Measurements from ENCODE around the gene TEPSIN.

The TEPSIN gene

DNA sequence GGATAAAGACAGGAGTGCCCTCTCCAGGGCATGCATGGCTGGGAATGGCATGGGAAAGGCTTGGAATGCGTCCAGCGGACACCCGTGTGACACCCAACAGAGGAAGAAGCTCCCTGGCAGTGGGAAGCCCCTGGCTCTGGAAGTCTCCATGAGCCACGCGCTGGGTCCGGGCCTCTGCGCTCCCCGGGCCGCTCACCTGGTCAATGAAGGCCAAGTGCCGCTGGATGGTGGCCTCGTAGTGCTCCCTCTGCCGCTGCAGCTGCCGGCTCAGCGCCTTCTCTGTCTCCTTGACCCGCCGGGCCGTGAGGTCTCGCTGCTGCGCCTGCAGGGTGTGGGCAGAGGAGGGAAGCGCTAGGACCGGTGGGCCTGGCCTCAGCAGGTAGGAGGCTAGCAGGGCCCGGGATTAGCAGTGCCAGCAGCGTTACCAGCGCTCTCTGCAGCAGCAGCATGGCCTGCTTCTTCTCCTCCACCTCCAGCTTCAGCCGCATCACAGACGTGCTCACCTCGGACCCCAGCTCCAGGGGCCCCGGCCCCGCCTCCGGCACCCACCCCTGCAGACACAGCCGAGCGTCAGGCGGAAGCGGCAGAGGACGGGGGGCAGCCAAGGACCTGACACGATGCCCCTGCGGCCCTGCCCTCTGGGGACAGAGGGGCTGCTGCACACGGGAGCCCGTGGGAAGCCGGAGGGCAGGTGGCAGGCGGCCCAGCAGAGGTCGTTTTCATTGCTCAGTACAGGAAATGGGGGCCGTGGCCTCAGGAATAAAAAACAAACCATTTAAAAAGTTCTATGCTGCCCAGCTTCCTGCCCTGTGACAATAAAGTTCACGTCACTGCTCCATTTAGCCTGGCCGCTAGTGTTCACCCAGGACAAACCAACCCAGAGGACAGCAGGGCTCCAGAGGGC lies 42.1 kb downstream of the TEPSIN start:
- no peak for DNase-seq

DNA sequence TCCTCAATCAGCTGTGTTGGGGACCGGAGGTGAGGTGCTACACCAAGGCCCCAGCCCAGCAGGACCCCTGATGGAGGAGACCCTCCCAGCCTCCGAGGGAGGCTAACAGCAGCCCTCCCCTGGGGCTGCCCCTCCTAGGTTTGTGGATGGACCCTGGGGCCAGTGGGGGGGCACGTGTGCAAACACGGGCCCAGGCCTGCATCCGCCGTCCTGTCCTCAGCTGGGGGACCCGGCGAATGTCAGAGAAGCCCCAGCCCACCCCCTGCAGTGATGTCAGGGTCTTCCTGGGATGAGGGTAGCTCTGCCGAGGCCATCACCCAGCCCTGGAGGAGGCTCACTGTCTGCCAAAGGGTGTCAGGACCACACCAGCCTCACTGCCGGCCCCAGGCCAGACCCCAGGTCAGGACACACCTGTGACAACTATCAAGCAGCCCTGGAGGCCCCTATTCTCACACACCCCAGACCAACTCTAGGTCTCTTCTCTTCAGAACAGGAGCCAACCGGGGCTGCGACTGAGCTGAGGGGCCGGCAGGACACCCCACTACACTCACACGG lies 42.8 kb downstream of the TEPSIN start:
- DNase-seq, result no peak

GRCh38 chr17:81194941-81195901 lies 43.6 kb downstream of the TEPSIN start:
- DNase-seq, result no peak

- no peak for DNase-seq
Observed at GRCh38 chr17:81194225-81194760, 44.6 kb downstream of the TEPSIN start.

- no peak for DNase-seq
Observed at GRCh38 chr17:81193470-81194224, 45.2 kb downstream of the TEPSIN start.

- no peak for DNase-seq
Observed at GRCh38 chr17:81193051-81193410, 45.8 kb downstream of the TEPSIN start.

DNA sequence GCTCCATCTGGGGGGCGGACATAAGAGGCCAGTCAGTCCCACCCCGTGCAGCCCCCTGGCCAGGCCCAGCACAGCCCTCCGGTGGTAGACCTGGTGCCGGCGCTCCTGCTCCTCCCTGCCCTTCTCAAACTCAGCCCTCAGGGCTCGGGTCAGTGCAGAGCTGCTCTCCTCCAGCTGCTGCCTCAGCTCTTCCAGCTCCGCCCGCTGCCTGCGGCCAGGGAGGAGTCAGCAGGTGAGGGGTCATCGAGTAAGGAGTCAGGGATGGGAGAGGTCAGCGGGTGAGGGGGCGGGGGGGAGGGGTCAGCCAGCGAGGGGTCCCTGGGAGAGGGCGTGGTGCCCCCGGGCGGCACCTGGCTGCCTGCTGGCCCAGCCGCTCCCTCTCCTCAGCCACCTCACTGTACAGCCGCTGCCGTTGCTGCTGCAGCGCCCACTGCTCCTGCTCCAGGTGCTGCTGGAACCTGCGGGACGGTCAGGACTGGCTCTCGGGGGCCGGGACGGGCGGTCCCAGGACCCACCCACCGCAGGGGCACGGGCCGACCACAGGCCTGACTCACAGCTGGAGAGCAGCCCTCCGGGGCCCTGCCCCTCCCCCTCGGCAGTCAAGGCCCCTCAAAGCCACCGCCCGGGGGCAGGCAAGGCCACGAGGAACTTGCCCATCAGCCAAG lies 46.3 kb downstream of the TEPSIN start:
- no peak for DNase-seq

DNA sequence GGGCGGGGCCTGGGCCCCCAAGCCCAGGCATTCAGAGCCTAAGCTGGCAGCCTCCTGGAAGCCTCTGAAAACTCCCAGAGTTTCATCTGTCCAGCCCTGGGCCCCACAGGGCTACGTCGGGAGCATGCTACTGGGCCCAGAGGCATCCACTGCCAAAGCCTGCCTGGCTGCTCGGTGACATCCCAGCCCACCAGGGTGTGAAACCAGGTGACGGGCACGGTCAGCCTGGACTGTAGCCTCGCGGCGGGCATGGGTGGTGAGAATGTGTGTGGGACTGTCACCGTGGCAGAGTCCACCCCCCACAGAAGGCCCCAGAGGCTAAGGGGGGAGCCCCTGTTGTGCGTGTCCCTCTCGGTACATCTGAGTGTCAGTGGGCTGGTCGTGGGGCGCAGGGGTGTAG lies 47.2 kb downstream of the TEPSIN start:
- no peak for DNase-seq

DNA sequence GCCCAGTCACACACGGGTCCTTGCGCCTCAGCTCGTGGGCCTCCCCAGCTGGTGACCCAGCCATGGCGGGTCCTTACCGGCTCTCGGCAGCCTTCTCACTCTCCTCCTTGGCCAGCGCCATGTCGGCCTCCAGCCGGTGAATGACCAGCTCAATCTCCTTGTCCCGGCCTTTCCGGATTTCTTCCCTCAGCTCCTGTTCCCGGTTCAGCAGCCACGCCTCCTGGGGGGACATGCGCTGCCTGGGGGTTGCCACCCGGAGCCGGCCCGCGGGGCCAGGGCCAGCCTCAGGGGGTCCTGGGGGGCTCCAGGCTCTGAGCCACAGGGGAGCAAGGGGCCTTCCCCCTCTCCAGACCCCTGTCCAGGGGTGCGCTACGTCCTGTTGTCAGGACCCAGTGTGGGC lies 47.7 kb downstream of the TEPSIN start:
- DNase-seq, result no peak

DNA sequence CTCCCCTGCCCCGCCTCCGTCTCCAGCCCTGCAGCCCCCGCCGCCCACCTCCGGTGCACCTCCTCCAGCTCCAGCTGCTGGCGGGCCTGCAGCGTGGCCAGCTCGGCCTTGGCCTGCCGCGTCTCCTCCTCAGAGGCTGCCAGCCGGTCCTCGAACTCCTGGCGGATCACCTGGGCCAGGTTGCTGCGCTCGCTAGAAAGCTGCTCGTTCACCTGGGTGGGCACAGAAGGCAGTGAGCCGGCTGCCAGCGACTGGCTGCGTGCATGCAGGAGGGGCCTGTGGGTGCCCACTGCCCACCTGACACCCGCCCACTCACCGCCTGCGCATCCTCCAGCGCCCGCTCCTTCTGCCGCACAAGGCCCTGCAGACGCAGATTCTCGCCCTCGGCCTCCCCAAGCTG lies 48.3 kb downstream of the TEPSIN start:
- no peak for DNase-seq

DNA sequence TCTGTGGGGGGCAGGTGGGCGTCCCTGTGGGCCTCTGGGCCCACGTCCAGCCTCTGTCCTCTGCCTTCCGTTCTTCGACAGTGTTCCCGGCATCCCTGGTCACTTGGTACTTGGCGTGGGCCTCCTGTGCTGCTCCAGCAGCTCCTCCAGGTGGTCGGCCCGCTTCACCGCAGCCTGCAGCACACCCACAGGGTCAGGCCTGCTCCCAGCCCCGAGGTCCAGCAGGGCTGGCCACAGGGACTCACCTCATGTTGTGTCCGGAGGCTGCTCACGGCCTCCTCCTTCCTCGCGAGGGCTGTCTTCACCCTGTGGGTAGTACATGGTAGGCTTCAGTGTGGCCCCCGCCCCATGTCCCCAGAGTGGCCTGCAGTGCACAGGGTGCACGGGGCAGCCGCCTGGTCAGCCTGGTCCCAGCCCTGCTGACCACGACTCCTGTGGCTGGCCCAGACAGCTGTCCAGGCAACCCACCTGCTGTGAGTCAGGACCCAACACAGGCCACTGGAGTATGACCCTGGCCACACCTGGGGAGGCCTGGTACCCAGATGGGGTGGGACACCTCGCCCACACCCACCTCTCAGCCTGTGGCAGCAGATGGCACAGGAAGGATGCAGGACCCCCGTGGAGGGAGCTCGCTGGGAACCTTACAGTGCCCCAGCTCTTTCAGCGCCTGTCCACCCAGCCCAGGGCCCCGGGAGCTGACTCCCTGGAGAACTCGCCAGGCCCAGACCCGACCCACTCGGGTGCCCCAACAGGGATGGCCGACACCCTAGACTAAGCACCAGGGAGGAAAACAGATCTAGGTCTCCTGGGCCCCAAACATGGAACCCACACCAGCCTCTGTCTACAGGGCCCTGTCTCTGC lies 49.0 kb downstream of the TEPSIN start:
- no peak for DNase-seq

- no peak for DNase-seq
Observed at GRCh38 chr17:81189016-81189415, 49.8 kb downstream of the TEPSIN start.

DNA sequence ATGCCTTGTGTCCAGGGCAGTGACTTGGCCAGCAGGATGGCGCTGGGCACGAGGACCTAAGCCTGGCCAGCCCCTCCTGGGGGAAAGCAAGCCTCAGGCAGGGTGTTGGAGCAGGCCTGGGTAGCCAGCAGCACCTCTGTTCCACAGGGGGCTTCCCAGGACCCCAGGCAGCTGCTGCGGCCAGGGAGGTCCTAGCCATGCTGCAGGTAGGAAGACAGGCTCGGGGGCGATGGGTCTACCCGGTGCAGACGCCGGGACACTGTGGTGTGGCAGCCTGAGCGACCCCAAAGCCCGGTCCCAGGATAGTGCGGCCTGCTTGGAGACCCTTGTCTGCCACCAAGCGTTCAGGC lies 50.4 kb downstream of the TEPSIN start:
- no peak for DNase-seq

DNA sequence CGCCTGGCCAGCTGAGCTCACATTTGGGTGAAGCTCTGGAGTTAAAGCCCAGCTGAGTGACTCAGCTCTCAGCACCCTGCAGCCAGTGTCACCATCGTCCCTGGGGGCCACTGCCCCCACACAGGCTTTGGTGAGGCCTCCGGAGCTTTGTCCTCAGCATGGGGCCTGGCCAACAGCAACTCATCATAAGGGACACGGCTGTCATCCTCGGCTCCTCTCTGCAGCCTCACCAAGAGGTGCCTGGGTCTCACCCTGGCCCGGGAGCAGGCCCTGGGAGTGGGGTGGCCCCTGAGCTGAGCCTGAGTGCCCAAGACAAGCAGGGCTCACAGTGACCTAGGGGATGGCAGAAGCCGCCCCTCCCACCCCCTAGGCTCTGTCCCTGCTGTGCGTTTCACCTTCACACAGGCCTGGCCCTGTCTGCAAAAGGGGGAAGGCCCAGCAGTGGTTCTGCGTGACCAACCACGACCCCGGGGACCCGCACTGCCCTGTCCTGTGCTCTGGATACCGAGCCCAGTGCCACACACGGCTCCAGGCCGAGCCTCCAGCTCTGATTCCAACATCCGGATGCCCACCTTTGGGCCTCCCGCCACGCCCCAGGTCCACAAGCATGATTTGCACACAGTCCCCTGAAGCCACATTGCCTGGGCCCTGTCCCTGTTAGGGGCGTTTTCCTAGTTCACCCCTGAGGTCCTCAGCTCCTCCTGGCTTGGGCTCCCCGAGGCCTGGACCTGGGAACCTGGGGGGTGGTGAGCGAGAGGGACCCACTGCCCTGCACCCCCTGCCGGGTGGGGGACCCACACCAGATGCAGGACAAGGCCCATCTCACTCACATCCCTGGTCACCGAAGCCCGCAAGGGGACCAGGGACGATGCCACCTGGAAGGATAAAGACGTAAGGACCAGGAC lies 51.0 kb downstream of the TEPSIN start:
- DNase-seq, result no peak

DNA sequence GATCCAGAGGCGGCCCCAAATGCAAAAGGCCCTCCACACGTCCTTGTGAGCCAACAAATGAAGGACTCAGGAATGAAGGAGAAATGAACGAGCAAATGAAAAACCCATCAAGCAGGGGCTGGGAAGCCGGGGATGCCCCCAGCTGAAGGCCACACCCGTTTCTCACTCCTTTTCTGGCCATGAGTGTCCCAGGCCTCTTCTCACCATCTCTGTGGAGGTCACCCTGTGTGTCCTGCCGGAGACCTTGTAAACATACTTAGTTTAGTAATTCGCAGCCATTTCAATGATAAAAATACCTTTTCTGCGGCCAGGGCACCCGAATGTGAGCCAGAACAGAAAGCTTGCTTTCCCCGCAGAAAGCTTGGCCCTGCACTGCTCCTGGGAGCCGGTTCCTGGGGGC lies 51.7 kb downstream of the TEPSIN start:
- no peak for DNase-seq

DNA sequence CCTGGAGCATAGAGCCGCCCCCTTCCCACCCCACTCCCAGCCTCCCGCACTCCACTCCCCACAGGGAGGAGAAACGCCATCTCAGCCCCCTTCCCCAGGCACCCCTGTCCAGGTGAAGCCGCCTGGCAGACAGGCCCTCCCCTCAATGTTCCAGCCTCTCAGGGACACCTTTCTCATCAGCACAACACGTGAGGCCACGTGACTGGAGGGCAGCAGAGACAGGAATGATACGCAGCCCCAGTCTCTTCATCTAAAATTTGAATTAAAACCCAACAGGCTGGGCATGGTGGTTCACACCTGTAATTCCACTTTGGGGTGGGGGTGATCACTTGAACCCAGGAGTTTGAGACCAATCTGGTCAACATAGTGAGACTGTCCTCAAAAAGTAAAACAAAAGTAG lies 52.7 kb downstream of the TEPSIN start:
- no peak for DNase-seq

GRCh38 chr17:81184555-81184954 lies 54.3 kb downstream of the TEPSIN start:
- DNase-seq, result no peak

- DNase-seq, result no peak
Observed at GRCh38 chr17:81183807-81184206, 55.0 kb downstream of the TEPSIN start.

DNA sequence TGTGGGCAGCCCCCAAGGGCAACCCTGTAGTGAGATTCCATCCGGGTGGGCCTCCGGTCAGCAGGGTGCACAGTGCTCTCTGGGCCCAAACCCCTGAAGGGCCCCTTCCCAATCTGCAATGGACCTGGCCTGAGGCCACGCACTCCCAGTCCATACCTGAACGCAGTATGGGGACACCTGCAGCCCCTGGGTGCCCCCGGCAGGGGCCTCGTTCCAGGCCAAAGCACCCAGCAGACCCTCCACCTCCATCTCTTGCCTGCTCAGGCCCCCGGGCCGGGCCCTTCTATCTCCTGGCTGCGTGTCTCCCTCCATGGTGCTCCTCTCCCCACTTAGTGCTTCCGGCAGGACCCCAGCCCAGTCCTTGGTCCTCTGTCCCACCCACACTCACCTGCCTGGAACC lies 55.5 kb downstream of the TEPSIN start:
- no peak for DNase-seq

DNA sequence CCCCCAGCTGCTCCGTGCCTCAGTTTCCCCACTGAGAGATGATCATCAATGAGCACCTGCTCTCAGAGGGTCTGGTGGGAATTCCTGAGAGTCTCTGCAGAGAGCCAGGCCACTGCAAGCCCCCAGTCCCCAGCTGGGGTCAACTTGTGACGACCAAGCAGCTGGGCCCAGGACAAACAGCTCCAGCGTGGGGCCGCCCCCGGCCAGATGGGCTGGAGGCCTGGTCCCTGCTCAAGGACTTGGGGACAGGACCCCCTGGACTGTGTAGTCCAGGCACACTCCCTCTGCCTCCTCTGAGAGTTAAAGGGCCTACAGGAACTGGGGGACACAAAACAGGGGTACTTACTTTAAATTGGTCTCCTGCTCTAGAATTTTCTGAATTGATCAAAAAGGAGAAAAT lies 56.3 kb downstream of the TEPSIN start:
- no peak for DNase-seq

All from activated CD4-positive, alpha-beta T cell treated with anti-CD3 and anti-CD28 coated beads for 4 hours (primary cell).